Left renal cortex interstitium (tissue), 4 donors: ENCODE measurements around the gene CCDC167. TPM values are rescaled to one million over a fixed set of nuclear protein-coding genes. Genes with fewer than 3 reads are reported as not detected.

Experiments
- DNase-seq, 4 donors: peaks; one replicate each; pipeline ENCODE4 v3.0.0-alpha.2; 2013; ENCODE audit warnings: low read depth in 4 of 4, low spot score in 2 of 4, missing footprints in 1 of 4
- polyA plus RNA-seq, 4 donors: library from polyadenylated mRNA; unstranded; fragments of 120-200 nt; gene quantifications; one replicate each; pipeline ENCODE4 v1.2.1, GENCODE V29; 2013; ENCODE audit not compliant: insufficient read length in 4 of 4

CCDC167 gene
- polyA plus RNA-seq, 4 donors: 26.6 to 33.6 (median 28.3) TPM

DNA sequence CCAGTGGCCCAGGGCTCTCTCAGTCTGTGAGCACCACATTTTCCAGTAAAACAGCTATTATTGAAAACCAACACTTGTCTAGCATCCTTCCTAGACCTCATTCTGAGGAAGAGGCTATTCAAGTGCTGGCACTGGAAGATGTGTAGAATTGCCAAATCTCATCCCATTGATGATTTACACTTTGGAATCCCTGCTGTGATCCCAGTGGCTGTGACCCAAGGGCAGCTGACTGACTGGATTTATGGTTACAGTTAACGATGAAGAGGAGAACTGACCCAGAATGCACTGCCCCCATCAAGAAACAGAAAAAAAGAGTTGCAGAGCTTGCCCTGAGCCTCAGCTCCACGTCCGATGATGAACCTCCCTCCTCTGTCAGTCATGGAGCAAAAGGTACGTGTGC lies 64.3 kb downstream of the CCDC167 start:
- DNase-seq: no peak

DNA sequence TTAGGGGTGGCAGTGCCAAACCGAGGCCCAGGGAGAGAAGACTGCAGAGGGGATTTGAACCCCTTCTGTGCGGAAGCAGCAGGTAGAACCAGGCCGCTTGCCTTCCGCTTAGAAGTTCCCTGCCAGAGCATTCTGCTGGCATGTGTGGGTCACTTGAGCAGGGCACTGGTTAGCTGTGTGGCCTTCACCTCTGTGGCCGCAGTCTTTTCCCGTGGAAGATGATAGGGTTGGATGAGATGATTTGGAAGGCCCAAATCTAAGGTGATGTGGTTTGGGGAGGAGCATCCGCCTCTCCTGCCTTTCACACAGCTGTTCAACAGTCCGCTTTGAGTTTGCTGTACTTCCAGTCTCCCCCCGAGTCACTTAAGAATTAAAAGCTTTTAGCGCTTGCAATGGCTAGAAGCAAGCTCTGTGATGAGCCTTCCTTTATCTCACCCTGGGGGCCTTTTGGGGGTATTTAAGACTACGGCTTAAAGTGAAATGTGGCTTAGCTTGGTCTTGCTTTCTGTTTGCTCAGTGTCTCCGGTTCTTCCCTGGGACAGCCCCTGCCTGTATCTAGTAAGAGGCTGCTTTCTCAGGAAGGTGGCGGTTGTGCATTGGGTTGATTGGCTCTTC lies 65.9 kb downstream of the CCDC167 start:
- DNase-seq: peak in 3 of 4 donors; percentile 0 to 13 (median 11)

Other genes with a start within 250 kb of the CCDC167 start
- 10 to 100 TPM; 13.5 to 16.5 (median 14.5) TPM for gene TBC1D22B, start 242.1 kb downstream of the CCDC167 start, polyA plus RNA-seq
- 1 to 10 TPM in 3 of 4 donors, under 1 TPM in 1; 0.92 to 1.6 (median 1.3) TPM for gene TMEM217, start 241.7 kb downstream of the CCDC167 start, polyA plus RNA-seq
- gene RNF8, start 145.9 kb downstream of the CCDC167 start, polyA plus RNA-seq: 10 to 100 TPM; 24.0 to 34.2 (median 27.9) TPM
- 10 to 100 TPM; 43.4 to 51.7 (median 46.9) TPM for gene CMTR1, start 66.7 kb downstream of the CCDC167 start, polyA plus RNA-seq
- 1 to 10 TPM; 2.7 to 4.1 (median 3.2) TPM for gene MDGA1, start 198.0 kb upstream of the CCDC167 start, polyA plus RNA-seq